T-helper 2 cell treated with Interferon-gamma antibody and Interleukin-4, amounts not matched to agents 100 ng/mL and 5 ng/mL, for 36 hours (primary cell): Measurements from ENCODE around the gene HSPA9. TPM values are rescaled to one million over a fixed set of nuclear protein-coding genes. Genes with fewer than 3 reads are reported as not detected.

ENCODE experiments used
- intact Hi-C: fragments of 100-400 bp; cut with micrococcal nuclease; formaldehyde crosslinking; loops from one replicate; pipeline ENCODE4 v1.15.1; 2023
- total RNA-seq: library from RNA; stranded (reverse); gene quantifications from 2 replicates; pipeline ENCODE4 v1.2.3, GENCODE V29; 2022

Gene HSPA9
- total RNA-seq, 1 donor from 2014 or later = 227 TPM

- intact Hi-C loops = no loop called here
These were observed 9.9 kb downstream of the HSPA9 start for GRCh38 chr5:138565100-138565821.

- intact Hi-C loops = no loop called here
These were observed 11.0 kb downstream of the HSPA9 start for GRCh38 chr5:138564242-138564641.

- intact Hi-C loops = no loop called here
These were observed 11.7 kb downstream of the HSPA9 start for GRCh38 chr5:138563340-138564118.

- intact Hi-C loops = no loop called here
These were observed 14.2 kb downstream of the HSPA9 start for GRCh38 chr5:138560971-138561370.

GRCh38 chr5:138559937-138560336 is 15.3 kb downstream of the HSPA9 start:
- intact Hi-C loops = no loop called here

- intact Hi-C loops = no loop called here
These were observed 17.5 kb downstream of the HSPA9 start for GRCh38 chr5:138557677-138558076.

GRCh38 chr5:138554143-138554542 is 21.1 kb downstream of the HSPA9 start:
- intact Hi-C loops = no loop called here

GRCh38 chr5:138553437-138554095 is 21.6 kb downstream of the HSPA9 start:
- intact Hi-C loops = no loop called here

- intact Hi-C loops = no loop called here
These were observed 22.5 kb downstream of the HSPA9 start for GRCh38 chr5:138552657-138553056.

GRCh38 chr5:138549414-138549813 is 25.8 kb downstream of the HSPA9 start:
- intact Hi-C loops = no loop called here

- intact Hi-C loops = no loop called here
These were observed 29.2 kb downstream of the HSPA9 start for GRCh38 chr5:138545919-138546562.

GRCh38 chr5:138544181-138545134 is 30.7 kb downstream of the HSPA9 start:
- intact Hi-C loops = loop anchor here (5.0 kb wide), 1 partner anchor 858 kb away; the partner anchor contains the start of gene SPATA24

- intact Hi-C loops = loop anchor here (1.0 to 5.0 kb wide), 15 partner anchors 32 to 1017 kb away; partner anchors contain the start of genes BRD8, CDC23, FAM13B and HNRNPA0
These were observed 31.5 kb downstream of the HSPA9 start for GRCh38 chr5:138543730-138544104.

GRCh38 chr5:138542956-138543729 is 32.1 kb downstream of the HSPA9 start, which contains the start of gene ETF1:
Gene ETF1 (minus strand): TSS chr5:138543236. CDS start chr5:138542918, 318 bp downstream.
- intact Hi-C loops = loop anchor here (1.0 to 5.0 kb wide), 15 partner anchors 32 to 1018 kb away; partner anchors contain the start of genes BRD8, CDC23, FAM13B and HNRNPA0

- intact Hi-C loops = loop anchor here (2.0 to 5.0 kb wide), 4 partner anchors 656 to 1018 kb away; partner anchors contain the start of genes PAIP2, SIL1, SPATA24 and UBE2D2
These were observed 32.8 kb downstream of the HSPA9 start for GRCh38 chr5:138542180-138542955.

GRCh38 chr5:138541511-138542179 is 33.6 kb downstream of the HSPA9 start:
- intact Hi-C loops = loop anchor here (2.0 to 5.0 kb wide), 4 partner anchors 657 to 1019 kb away; partner anchors contain the start of genes PAIP2, SIL1, SPATA24 and UBE2D2

- intact Hi-C loops = loop anchor here (5.0 kb wide), 1 partner anchor 863 kb away; the partner anchor contains the start of gene SPATA24
These were observed 35.4 kb downstream of the HSPA9 start for GRCh38 chr5:138539791-138540190.
